ENCODE measurements around the gene GPD2. TPM values are rescaled to one million over a fixed set of nuclear protein-coding genes. Genes with fewer than 3 reads are reported as not detected.

GPD2 gene
- total RNA-seq: 97.2 and 171 TPM in 2 replicates

GRCh38 chr2:156435718-156436496 is at the start of gene GPD2:
GPD2 (plus strand) TSS chr2:156436379; CDS start chr2:156476106, 39,727 bp downstream.

Other genes with a start within 250 kb of the GPD2 start
- 0.58 and 0.85 TPM in 2 replicates for gene NR4A2, start 103.7 kb upstream of the GPD2 start, total RNA-seq